Nephron progenitor cell (in vitro differentiated cells): Measurements from ENCODE around the gene KRT35.

Experiments used
- DNase-seq: peaks from one replicate; pipeline ENCODE4 v3.0.0; 2021
- H3K27ac Mint-ChIP-seq: 2 replicates; pipeline ENCODE4 v1.8.0; 2021; ENCODE audit warnings: mild to moderate bottlenecking, moderate library complexity, mixed read lengths
- H3K27me3 Mint-ChIP-seq: 2 replicates; pipeline ENCODE4 v1.8.0; 2021; ENCODE audit warnings: mild to moderate bottlenecking, low read depth, mixed read lengths; ENCODE audit not compliant: poor library complexity
- H3K36me3 Mint-ChIP-seq: 2 replicates; pipeline ENCODE4 v1.8.0; 2021; ENCODE audit warnings: low read depth, mixed read lengths
- H3K4me1 Mint-ChIP-seq: 2 replicates; pipeline ENCODE4 v1.8.0; 2021; ENCODE audit warnings: mixed read lengths
- H3K4me3 Mint-ChIP-seq: 2 replicates; pipeline ENCODE4 v1.8.0; 2021; ENCODE audit warnings: mild to moderate bottlenecking, moderate library complexity, mixed read lengths
- H3K9me3 Mint-ChIP-seq: 2 replicates; pipeline ENCODE4 v1.8.0; 2021; ENCODE audit warnings: mild to moderate bottlenecking, moderate library complexity, mixed read lengths
- CTCF ChIP-seq: fragments of 200-600 bp; sonication (generic); IDR thresholded peaks from 2 replicates; pipeline ENCODE4 v1.5.0; 2021; ENCODE audit warnings: antibody characterized with exemption

The KRT35 gene

GRCh38 chr17:41480581-41480980 lies 370 bp downstream of the KRT35 start:
- Mint-ChIP-seq H3K36me3 (no peaks in the 10 kb centered on the region), H3K4me3 (no peak overlapping the region)

GRCh38 chr17:41480136-41480535 lies 815 bp downstream of the KRT35 start:
- H3K36me3 Mint-ChIP-seq = no peaks in the 10 kb centered on the region
- H3K4me3 Mint-ChIP-seq = no peak overlapping the region
- H3K9me3 Mint-ChIP-seq = no peaks in the 10 kb centered on the region
- H3K27ac Mint-ChIP-seq = no peak overlapping the region
- no peak for TF ChIP-seq CTCF
- H3K27me3 Mint-ChIP-seq = peaks cover 15% of the 10 kb centered on the region
- no peak for DNase-seq
- no peaks in the 10 kb centered on the region for H3K4me1 Mint-ChIP-seq

More at GRCh38 chr17:41480581-41480980, 370 bp downstream of the KRT35 start:
- DNase-seq = no peak
- TF ChIP-seq CTCF = no peak
- peaks cover 15% of the 10 kb centered on the region for H3K27me3 Mint-ChIP-seq
- H3K4me1 Mint-ChIP-seq = no peaks in the 10 kb centered on the region
- no peak overlapping the region for H3K27ac Mint-ChIP-seq
- H3K9me3 Mint-ChIP-seq = no peaks in the 10 kb centered on the region

- no peak for TF ChIP-seq CTCF
Measured at GRCh38 chr17:41478237-41478636, 2.7 kb downstream of the KRT35 start.

GRCh38 chr17:41476866-41477815 lies 3.8 kb downstream of the KRT35 start:
- Mint-ChIP-seq H3K4me1 (no peaks in the 10 kb centered on the region), H3K36me3 (no peaks in the 10 kb centered on the region), H3K4me3 (no peak overlapping the region), H3K27ac (no peak overlapping the region), H3K27me3 (peaks cover 17% of the 10 kb centered on the region), H3K9me3 (peaks cover 12% of the 10 kb centered on the region)
- no peak for DNase-seq
- TF ChIP-seq CTCF = no peak

More at GRCh38 chr17:41478237-41478636, 2.7 kb downstream of the KRT35 start:
- DNase-seq = no peak
- Mint-ChIP-seq H3K4me1 (no peaks in the 10 kb centered on the region), H3K27me3 (peaks cover 13% of the 10 kb centered on the region), H3K36me3 (no peaks in the 10 kb centered on the region), H3K4me3 (no peak overlapping the region), H3K9me3 (peaks cover 6% of the 10 kb centered on the region), H3K27ac (no peak overlapping the region)

- TF ChIP-seq CTCF = no peak
- H3K4me3 Mint-ChIP-seq = no peak overlapping the region
Measured at GRCh38 chr17:41475421-41475820, 5.5 kb downstream of the KRT35 start.

More at GRCh38 chr17:41475421-41475820, 5.5 kb downstream of the KRT35 start:
- H3K9me3 Mint-ChIP-seq = peaks cover 25% of the 10 kb centered on the region
- H3K27me3 Mint-ChIP-seq = peaks cover 17% of the 10 kb centered on the region
- no peak overlapping the region for H3K27ac Mint-ChIP-seq
- no peaks in the 10 kb centered on the region for H3K36me3 Mint-ChIP-seq
- no peak for DNase-seq
- no peaks in the 10 kb centered on the region for H3K4me1 Mint-ChIP-seq
